ENCODE results near the gene RPL23.

DNA sequence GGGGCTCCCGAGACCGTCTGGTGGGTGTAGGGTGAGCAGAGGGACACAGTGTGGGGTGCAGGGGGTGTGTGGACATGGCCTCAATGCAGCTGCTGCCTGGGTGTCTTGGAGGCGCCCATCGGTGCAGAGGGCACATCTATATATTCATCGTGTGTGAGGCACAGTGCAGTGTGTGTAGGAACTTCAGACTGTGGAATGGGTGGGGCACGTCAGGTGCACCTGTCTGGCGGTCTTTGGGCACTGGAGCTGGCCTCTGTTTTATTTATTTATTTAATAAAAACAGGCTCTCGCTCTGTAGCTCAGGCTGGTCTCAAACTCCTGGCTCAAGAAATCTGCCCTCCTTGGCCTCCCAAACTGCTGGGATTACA lies 33.1 kb upstream of the RPL23 start:
- TF ChIP-seq, protein P1, sequence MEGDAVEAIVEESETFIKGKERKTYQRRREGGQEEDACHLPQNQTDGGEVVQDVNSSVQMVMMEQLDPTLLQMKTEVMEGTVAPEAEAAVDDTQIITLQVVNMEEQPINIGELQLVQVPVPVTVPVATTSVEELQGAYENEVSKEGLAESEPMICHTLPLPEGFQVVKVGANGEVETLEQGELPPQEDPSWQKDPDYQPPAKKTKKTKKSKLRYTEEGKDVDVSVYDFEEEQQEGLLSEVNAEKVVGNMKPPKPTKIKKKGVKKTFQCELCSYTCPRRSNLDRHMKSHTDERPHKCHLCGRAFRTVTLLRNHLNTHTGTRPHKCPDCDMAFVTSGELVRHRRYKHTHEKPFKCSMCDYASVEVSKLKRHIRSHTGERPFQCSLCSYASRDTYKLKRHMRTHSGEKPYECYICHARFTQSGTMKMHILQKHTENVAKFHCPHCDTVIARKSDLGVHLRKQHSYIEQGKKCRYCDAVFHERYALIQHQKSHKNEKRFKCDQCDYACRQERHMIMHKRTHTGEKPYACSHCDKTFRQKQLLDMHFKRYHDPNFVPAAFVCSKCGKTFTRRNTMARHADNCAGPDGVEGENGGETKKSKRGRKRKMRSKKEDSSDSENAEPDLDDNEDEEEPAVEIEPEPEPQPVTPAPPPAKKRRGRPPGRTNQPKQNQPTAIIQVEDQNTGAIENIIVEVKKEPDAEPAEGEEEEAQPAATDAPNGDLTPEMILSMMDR (conservative IDR thresholded peaks at IDR 0.05; ENCODE audit: low read depth, low read length), result no peak
- no peak for TF ChIP-seq EZH2phosphoT487 (IDR thresholded peaks at IDR 0.05; ENCODE audit: borderline replicate concordance, low read length)

All from PC-3 (cell line).